Measurements from ENCODE around the gene ERF. TPM values are rescaled to one million over a fixed set of nuclear protein-coding genes. Genes with fewer than 3 reads are reported as not detected.

Gene ERF
- total and polyA plus RNA-seq, 2 donors (not counting 3 experiments of a cell fraction or from before 2014, with no cell fraction given) = 102 to 117 TPM

DNA sequence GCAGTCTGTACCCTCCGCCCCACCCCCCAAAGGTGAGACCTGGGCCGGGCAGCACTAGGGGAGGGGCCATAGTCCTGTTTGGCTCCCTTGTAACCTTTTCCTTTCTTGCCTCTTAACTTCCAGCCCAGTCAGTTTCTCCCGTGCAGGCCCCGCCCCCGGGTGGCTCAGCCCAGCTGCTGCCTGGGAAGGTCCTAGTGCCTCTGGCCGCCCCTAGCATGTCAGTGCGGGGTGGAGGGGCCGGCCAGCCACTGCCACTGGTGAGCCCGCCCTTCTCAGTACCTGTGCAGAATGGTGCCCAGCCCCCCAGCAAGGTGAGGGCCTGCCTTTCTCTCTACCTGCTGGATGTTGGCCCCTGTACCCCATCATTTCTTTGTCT, 36.5 kb upstream of the ERF start:
- dilution Hi-C loops (cut with MboI; ENCODE audit: extremely low pct_ligation_motif_present, low sequenced_read_pairs) (no loop called here), intact Hi-C loops (cut with micrococcal nuclease) (loop anchor here (1.0 kb wide), 1 partner anchor 47 kb away; no protein-coding TSS in a partner anchor)
- TF ChIP-seq POLR2A (IDR thresholded peaks at IDR 0.05; ENCODE audit: low read depth, low read length) (no peak), JUN (IDR thresholded peaks at IDR 0.05; ENCODE audit: borderline replicate concordance, insufficient read depth, insufficient read length, low read depth) (no peak)
- TF ChIP-seq, protein P1, sequence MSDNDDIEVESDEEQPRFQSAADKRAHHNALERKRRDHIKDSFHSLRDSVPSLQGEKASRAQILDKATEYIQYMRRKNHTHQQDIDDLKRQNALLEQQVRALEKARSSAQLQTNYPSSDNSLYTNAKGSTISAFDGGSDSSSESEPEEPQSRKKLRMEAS (IDR thresholded peaks at IDR 0.05; ENCODE audit: insufficient read depth, insufficient read length) = no peak
- Histone ChIP-seq H2AFZ (ENCODE audit: low read depth, low read length) (no peak overlapping the region), H3K27ac (ENCODE audit: insufficient read depth, low read depth, low read length) (no peak overlapping the region), H3K4me3 (replicated peaks in 1 of 3; ENCODE audit: insufficient read depth in 1 of 3, low read depth in 1 of 3, low read length in 3 of 3) (no peak overlapping the region), H3K9ac (replicated peaks; ENCODE audit: extremely low read depth, insufficient read depth, low read length) (no peak overlapping the region), H3K9me3 (replicated peaks; ENCODE audit: control insufficient read depth, insufficient read depth, low read length) (no peaks in the 10 kb centered on the region), H4K20me1 (replicated peaks; ENCODE audit: control insufficient read depth, extremely low read depth, insufficient read depth, low read length) (no peaks in the 10 kb centered on the region), H3K9me1 (replicated peaks; ENCODE audit: control insufficient read depth, extremely low read depth, insufficient read depth, low read length) (no peaks in the 10 kb centered on the region), H3K79me2 (ENCODE audit: control insufficient read depth, insufficient read depth, low read length) (no peaks in the 10 kb centered on the region), H3K4me1 (ENCODE audit: control insufficient read depth, extremely low read depth, insufficient read depth, low read length) (no peaks in the 10 kb centered on the region), H3K27me3 (ENCODE audit: control insufficient read depth in 2 of 2, insufficient read depth in 2 of 2, low read length in 2 of 2) (no peaks in the 10 kb centered on the region), H3K4me2 (ENCODE audit: insufficient read depth, low read length) (no peak overlapping the region), H3K36me3 (ENCODE audit: control insufficient read depth in 2 of 2, extremely low read depth in 1 of 2, insufficient read depth in 2 of 2, low read length in 2 of 2) (peaks cover 16 to 78% of the 10 kb centered on the region in 2 experiments)
- CTCF ChIA-PET = interaction anchor here (1.3 to 2.3 kb wide), 2 partner anchors 36 to 45 kb away, joined by 4 to 15 read pairs; no protein-coding TSS in a partner anchor
- no peak for DNase-seq (ENCODE audit: low read depth, low spot score)
- no peak for FAIRE-seq
- BruUV-seq (replicated peaks) = no TSS peak
- POLR2A ChIA-PET = no interaction called here

DNA sequence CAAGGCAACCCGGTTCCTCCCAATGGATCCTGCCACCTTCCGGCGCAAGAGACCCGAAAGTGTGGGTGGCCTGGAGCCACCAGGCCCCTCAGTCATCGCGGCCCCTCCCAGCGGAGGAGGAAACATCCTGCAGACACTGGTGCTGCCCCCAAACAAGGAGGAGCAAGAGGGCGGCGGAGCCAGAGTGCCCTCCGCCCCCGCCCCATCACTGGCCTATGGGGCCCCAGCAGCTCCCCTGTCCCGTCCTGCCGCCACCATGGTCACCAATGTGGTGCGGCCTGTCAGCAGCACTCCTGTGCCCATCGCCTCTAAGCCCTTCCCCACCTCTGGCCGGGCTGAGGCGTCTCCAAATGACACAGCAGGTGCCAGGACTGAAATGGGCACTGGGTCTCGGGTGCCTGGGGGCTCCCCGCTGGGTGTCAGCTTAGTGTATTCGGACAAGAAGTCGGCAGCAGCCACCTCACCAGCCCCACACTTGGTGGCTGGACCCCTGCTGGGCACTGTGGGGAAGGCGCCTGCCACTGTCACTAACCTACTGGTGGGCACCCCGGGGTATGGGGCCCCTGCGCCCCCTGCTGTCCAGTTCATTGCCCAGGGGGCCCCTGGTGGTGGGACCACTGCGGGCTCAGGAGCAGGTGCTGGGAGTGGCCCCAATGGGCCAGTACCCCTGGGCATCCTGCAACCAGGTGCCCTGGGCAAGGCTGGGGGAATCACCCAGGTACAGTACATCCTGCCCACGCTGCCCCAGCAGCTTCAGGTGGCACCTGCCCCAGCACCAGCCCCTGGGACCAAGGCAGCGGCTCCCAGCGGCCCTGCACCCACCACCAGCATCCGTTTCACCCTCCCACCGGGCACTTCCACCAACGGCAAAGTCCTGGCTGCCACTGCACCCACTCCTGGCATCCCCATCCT, 35.9 kb upstream of the ERF start:
- dilution Hi-C loops (cut with MboI; ENCODE audit: extremely low pct_ligation_motif_present, low sequenced_read_pairs) (no loop called here), intact Hi-C loops (cut with micrococcal nuclease) (loop anchor here (1.0 kb wide), 1 partner anchor 46 kb away; no protein-coding TSS in a partner anchor)
- Histone ChIP-seq H3K36me3 (ENCODE audit: control insufficient read depth in 2 of 2, extremely low read depth in 1 of 2, insufficient read depth in 2 of 2, low read length in 2 of 2) (peaks cover 16 to 75% of the 10 kb centered on the region in 2 experiments), H2AFZ (ENCODE audit: low read depth, low read length) (no peak overlapping the region), H3K27me3 (ENCODE audit: control insufficient read depth in 2 of 2, insufficient read depth in 2 of 2, low read length in 2 of 2) (no peaks in the 10 kb centered on the region), H3K79me2 (ENCODE audit: control insufficient read depth, insufficient read depth, low read length) (peaks cover 5% of the 10 kb centered on the region), H3K4me3 (replicated peaks in 1 of 3; ENCODE audit: insufficient read depth in 1 of 3, low read depth in 1 of 3, low read length in 3 of 3) (no peak overlapping the region), H3K9me3 (replicated peaks; ENCODE audit: control insufficient read depth, insufficient read depth, low read length) (no peaks in the 10 kb centered on the region), H3K4me2 (ENCODE audit: insufficient read depth, low read length) (no peak overlapping the region), H3K9ac (replicated peaks; ENCODE audit: extremely low read depth, insufficient read depth, low read length) (no peak overlapping the region), H3K9me1 (replicated peaks; ENCODE audit: control insufficient read depth, extremely low read depth, insufficient read depth, low read length) (no peaks in the 10 kb centered on the region), H3K4me1 (ENCODE audit: control insufficient read depth, extremely low read depth, insufficient read depth, low read length) (peaks cover 6% of the 10 kb centered on the region), H3K27ac (ENCODE audit: insufficient read depth, low read depth, low read length) (no peak overlapping the region), H4K20me1 (replicated peaks; ENCODE audit: control insufficient read depth, extremely low read depth, insufficient read depth, low read length) (no peaks in the 10 kb centered on the region)
- POLR2A ChIA-PET = no interaction called here
- TF ChIP-seq POLR2AphosphoS5 (IDR thresholded peaks at IDR 0.05; ENCODE audit: insufficient read depth, low read depth, low read length) = no peak
- TF ChIP-seq, protein P2, sequence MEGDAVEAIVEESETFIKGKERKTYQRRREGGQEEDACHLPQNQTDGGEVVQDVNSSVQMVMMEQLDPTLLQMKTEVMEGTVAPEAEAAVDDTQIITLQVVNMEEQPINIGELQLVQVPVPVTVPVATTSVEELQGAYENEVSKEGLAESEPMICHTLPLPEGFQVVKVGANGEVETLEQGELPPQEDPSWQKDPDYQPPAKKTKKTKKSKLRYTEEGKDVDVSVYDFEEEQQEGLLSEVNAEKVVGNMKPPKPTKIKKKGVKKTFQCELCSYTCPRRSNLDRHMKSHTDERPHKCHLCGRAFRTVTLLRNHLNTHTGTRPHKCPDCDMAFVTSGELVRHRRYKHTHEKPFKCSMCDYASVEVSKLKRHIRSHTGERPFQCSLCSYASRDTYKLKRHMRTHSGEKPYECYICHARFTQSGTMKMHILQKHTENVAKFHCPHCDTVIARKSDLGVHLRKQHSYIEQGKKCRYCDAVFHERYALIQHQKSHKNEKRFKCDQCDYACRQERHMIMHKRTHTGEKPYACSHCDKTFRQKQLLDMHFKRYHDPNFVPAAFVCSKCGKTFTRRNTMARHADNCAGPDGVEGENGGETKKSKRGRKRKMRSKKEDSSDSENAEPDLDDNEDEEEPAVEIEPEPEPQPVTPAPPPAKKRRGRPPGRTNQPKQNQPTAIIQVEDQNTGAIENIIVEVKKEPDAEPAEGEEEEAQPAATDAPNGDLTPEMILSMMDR (IDR thresholded peaks at IDR 0.05; ENCODE audit: extremely low read depth in 1 of 2, insufficient read depth in 1 of 2, low read depth in 1 of 2, low read length in 2 of 2) = peak; percentile 84 to 86
- no TSS peak for BruUV-seq (replicated peaks)
- DNase-seq (ENCODE audit: low read depth, low spot score) (peak; percentile 43), FAIRE-seq (no peak)
- CTCF ChIA-PET = interaction anchor here (0.7 to 2.3 kb wide), 5 partner anchors 11 to 114 kb away, joined by 3 to 15 read pairs (median 4); no protein-coding TSS in a partner anchor
